Measurements from ENCODE around the gene TUBA4A.
"Not testable (repeated sequence)": the region's sequence is repeated elsewhere in the genome, so short reads cannot be mapped to it uniquely, and the experiment has no call there.

The TUBA4A gene

GRCh38 chr2:219291394-219291793, 37.7 kb upstream of the TUBA4A start:
- no peak for DNase-seq (ENCODE audit: low read depth)
- no peak for TF ChIP-seq CTCF (conservative IDR thresholded peaks at IDR 0.05; ENCODE audit: low read depth, low read length)
- H3K4me3 ChIP-seq (ENCODE audit: low read depth, low read length), result no peak overlapping the region

GRCh38 chr2:219290381-219291171, 36.9 kb upstream of the TUBA4A start:
- TF ChIP-seq CTCF (conservative IDR thresholded peaks at IDR 0.05; ENCODE audit: low read depth, low read length), result no peak
- DNase-seq (ENCODE audit: low read depth), result no peak
- no peak overlapping the region for H3K4me3 ChIP-seq (ENCODE audit: low read depth, low read length)

- H3K4me3 ChIP-seq (ENCODE audit: low read depth, low read length), result no peak overlapping the region
- DNase-seq (ENCODE audit: low read depth), result peak; percentile 98
- no peak for TF ChIP-seq CTCF (conservative IDR thresholded peaks at IDR 0.05; ENCODE audit: low read depth, low read length)
Observed at GRCh38 chr2:219289537-219290361, 36.0 kb upstream of the TUBA4A start.

- no peak overlapping the region for H3K4me3 ChIP-seq (ENCODE audit: low read depth, low read length)
- no peak for DNase-seq (ENCODE audit: low read depth)
- no peak for TF ChIP-seq CTCF (conservative IDR thresholded peaks at IDR 0.05; ENCODE audit: low read depth, low read length)
Observed at GRCh38 chr2:219289195-219289536, 35.4 kb upstream of the TUBA4A start.

GRCh38 chr2:219287580-219288265, 34.0 kb upstream of the TUBA4A start:
- H3K4me3 ChIP-seq (ENCODE audit: low read depth, low read length), result no peak overlapping the region
- no peak for DNase-seq (ENCODE audit: low read depth)
- no peak for TF ChIP-seq CTCF (conservative IDR thresholded peaks at IDR 0.05; ENCODE audit: low read depth, low read length)

- not testable (repeated sequence) for DNase-seq (ENCODE audit: low read depth); H3K4me3 ChIP-seq (ENCODE audit: low read depth, low read length)
Observed at GRCh38 chr2:219287116-219287440, 33.4 kb upstream of the TUBA4A start.

GRCh38 chr2:219286436-219287115, 32.9 kb upstream of the TUBA4A start:
- H3K4me3 ChIP-seq (ENCODE audit: low read depth, low read length), result no peak overlapping the region
- no peak for TF ChIP-seq CTCF (conservative IDR thresholded peaks at IDR 0.05; ENCODE audit: low read depth, low read length)
- no peak for DNase-seq (ENCODE audit: low read depth)
